ENCODE results near the gene HIVEP3.

DNA sequence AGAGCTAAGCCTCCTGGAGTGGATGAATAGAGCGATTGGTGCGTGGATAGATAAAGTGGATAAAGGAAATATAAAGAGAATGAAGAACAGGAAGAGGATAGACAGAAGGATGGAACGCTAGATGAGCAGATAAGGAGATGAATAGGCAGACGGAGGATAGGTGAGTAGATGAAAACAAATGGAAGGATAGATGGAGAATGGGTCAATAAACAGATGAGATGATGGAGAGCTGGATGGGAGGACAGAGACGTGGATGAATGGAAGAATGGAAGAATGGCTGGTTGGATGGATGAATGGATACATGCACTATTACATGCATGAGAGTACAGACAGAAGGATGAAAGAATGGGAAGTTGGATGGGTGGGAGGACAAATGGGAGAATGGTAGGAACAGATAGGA is 399.1 kb downstream of the HIVEP3 start:
- TF ChIP-seq REST (IDR thresholded peaks at IDR 0.05; ENCODE audit: low read depth) (no peak), FOXM1 (IDR thresholded peaks at IDR 0.05; ENCODE audit: borderline replicate concordance, low read depth) (no peak), RAD21 (IDR thresholded peaks at IDR 0.05; ENCODE audit: low read depth) (no peak), CREB1 (IDR thresholded peaks at IDR 0.05; ENCODE audit: low read depth) (no peak), EGR1 (IDR thresholded peaks at IDR 0.05) (no peak), NFIC (IDR thresholded peaks at IDR 0.05) (no peak), TCF12 (IDR thresholded peaks at IDR 0.05; ENCODE audit: low read depth) (no peak)
